ENCODE measurements around the gene ST3GAL5. TPM values are rescaled to one million over a fixed set of nuclear protein-coding genes. Genes with fewer than 3 reads are reported as not detected.

The ST3GAL5 gene
- total RNA-seq, 1 experiment from 2014 or later, result 3.8 TPM

DNA sequence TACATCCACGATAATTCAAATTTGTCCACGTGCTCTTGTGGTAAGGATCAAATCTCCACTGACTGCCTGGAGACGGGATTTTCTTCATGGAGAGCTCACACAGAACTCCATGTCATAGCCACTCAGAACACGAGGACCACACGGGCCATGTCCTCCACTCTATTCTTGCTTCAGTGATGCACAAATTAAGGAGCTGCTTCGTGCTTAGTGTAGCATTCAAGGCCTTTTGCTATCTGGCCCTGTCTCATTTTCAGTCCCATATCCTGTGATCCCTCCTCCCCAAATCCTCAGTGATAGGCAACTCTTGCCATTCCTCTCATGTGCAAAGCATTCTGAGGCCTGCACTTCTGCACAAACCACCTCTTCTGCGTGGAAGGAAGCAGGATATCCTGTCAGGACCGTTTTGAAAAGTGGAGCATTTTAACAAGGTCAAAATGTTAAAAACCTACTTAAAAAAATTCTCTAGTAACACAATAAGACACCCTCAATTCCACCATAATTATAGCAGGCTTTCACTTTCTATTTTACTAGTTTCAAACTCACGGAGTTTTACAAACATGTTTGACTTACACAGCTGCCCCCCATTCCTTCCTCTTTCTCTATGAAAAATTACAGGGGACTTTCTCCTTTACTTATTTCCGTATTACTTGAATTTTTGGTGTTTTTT, 35.2 kb downstream of the ST3GAL5 start:
- CTCF ChIA-PET, result no interaction called here
- no peaks in the 10 kb centered on the region for H3K9me3 Mint-ChIP-seq (ENCODE audit: low read depth, unreplicated experiment)
- H3K4me1 Mint-ChIP-seq (ENCODE audit: low read depth, unreplicated experiment), result no peaks in the 10 kb centered on the region
- DNase-seq, result no peak
- no peak overlapping the region for H3K4me3 Mint-ChIP-seq (ENCODE audit: low read depth, unreplicated experiment)
- H3K27me3 Mint-ChIP-seq (ENCODE audit: unreplicated experiment), result peaks cover 37% of the 10 kb centered on the region
- no peaks in the 10 kb centered on the region for H3K36me3 Mint-ChIP-seq (ENCODE audit: insufficient read depth, unreplicated experiment)
- H3K27ac Mint-ChIP-seq (ENCODE audit: unreplicated experiment), result no peak overlapping the region
- intact Hi-C loops (cut with micrococcal nuclease; ENCODE audit: unreplicated experiment), result no loop called here
- no TSS peak for BruUV-seq (replicated peaks)
- TF ChIP-seq, protein P1, sequence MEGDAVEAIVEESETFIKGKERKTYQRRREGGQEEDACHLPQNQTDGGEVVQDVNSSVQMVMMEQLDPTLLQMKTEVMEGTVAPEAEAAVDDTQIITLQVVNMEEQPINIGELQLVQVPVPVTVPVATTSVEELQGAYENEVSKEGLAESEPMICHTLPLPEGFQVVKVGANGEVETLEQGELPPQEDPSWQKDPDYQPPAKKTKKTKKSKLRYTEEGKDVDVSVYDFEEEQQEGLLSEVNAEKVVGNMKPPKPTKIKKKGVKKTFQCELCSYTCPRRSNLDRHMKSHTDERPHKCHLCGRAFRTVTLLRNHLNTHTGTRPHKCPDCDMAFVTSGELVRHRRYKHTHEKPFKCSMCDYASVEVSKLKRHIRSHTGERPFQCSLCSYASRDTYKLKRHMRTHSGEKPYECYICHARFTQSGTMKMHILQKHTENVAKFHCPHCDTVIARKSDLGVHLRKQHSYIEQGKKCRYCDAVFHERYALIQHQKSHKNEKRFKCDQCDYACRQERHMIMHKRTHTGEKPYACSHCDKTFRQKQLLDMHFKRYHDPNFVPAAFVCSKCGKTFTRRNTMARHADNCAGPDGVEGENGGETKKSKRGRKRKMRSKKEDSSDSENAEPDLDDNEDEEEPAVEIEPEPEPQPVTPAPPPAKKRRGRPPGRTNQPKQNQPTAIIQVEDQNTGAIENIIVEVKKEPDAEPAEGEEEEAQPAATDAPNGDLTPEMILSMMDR (IDR thresholded peaks at IDR 0.05; ENCODE audit: unreplicated experiment), result no peak

- Mint-ChIP-seq H3K27me3 (ENCODE audit: unreplicated experiment) (peaks cover 40% of the 10 kb centered on the region), H3K36me3 (ENCODE audit: insufficient read depth, unreplicated experiment) (no peaks in the 10 kb centered on the region), H3K9me3 (ENCODE audit: low read depth, unreplicated experiment) (no peaks in the 10 kb centered on the region), H3K27ac (ENCODE audit: unreplicated experiment) (no peak overlapping the region), H3K4me3 (ENCODE audit: low read depth, unreplicated experiment) (no peak overlapping the region), H3K4me1 (ENCODE audit: low read depth, unreplicated experiment) (no peaks in the 10 kb centered on the region)
- no peak for DNase-seq
- intact Hi-C loops (cut with micrococcal nuclease; ENCODE audit: unreplicated experiment), result no loop called here
- TF ChIP-seq, protein P1 (IDR thresholded peaks at IDR 0.05; ENCODE audit: unreplicated experiment), result no peak
- BruUV-seq (replicated peaks), result no TSS peak
- CTCF ChIA-PET, result no interaction called here
Observed at GRCh38 chr2:85852937-85853498, 35.8 kb downstream of the ST3GAL5 start.

- H3K36me3 Mint-ChIP-seq (ENCODE audit: insufficient read depth, unreplicated experiment), result no peaks in the 10 kb centered on the region
- no peak for DNase-seq
- CTCF ChIA-PET, result no interaction called here
- peaks cover 47% of the 10 kb centered on the region for H3K27me3 Mint-ChIP-seq (ENCODE audit: unreplicated experiment)
- H3K27ac Mint-ChIP-seq (ENCODE audit: unreplicated experiment), result no peak overlapping the region
- no peaks in the 10 kb centered on the region for H3K9me3 Mint-ChIP-seq (ENCODE audit: low read depth, unreplicated experiment)
- no TSS peak for BruUV-seq (replicated peaks)
- intact Hi-C loops (cut with micrococcal nuclease; ENCODE audit: unreplicated experiment), result no loop called here
- no peak overlapping the region for H3K4me3 Mint-ChIP-seq (ENCODE audit: low read depth, unreplicated experiment)
- TF ChIP-seq, protein P1 (IDR thresholded peaks at IDR 0.05; ENCODE audit: unreplicated experiment), result no peak
- no peaks in the 10 kb centered on the region for H3K4me1 Mint-ChIP-seq (ENCODE audit: low read depth, unreplicated experiment)
Observed at GRCh38 chr2:85852152-85852840, 36.5 kb downstream of the ST3GAL5 start.

GRCh38 chr2:85851253-85852151, 37.3 kb downstream of the ST3GAL5 start:
- TF ChIP-seq, protein P1 (IDR thresholded peaks at IDR 0.05; ENCODE audit: unreplicated experiment), result no peak
- peaks cover 55% of the 10 kb centered on the region for H3K27me3 Mint-ChIP-seq (ENCODE audit: unreplicated experiment)
- H3K4me1 Mint-ChIP-seq (ENCODE audit: low read depth, unreplicated experiment), result no peaks in the 10 kb centered on the region
- H3K4me3 Mint-ChIP-seq (ENCODE audit: low read depth, unreplicated experiment), result no peak overlapping the region
- no peaks in the 10 kb centered on the region for H3K36me3 Mint-ChIP-seq (ENCODE audit: insufficient read depth, unreplicated experiment)
- DNase-seq, result no peak
- CTCF ChIA-PET, result no interaction called here
- H3K27ac Mint-ChIP-seq (ENCODE audit: unreplicated experiment), result no peak overlapping the region
- intact Hi-C loops (cut with micrococcal nuclease; ENCODE audit: unreplicated experiment), result no loop called here
- H3K9me3 Mint-ChIP-seq (ENCODE audit: low read depth, unreplicated experiment), result no peaks in the 10 kb centered on the region
- BruUV-seq (replicated peaks), result no TSS peak
